ENCODE results near the gene SLC35D3. TPM values are rescaled to one million over a fixed set of nuclear protein-coding genes. Genes with fewer than 3 reads are reported as not detected.

SLC35D3 gene
- total and polyA plus RNA-seq, 10 of the 15 experiments (the other 5 are each of a cell fraction or from before 2014, with no cell fraction given) = not detected

DNA sequence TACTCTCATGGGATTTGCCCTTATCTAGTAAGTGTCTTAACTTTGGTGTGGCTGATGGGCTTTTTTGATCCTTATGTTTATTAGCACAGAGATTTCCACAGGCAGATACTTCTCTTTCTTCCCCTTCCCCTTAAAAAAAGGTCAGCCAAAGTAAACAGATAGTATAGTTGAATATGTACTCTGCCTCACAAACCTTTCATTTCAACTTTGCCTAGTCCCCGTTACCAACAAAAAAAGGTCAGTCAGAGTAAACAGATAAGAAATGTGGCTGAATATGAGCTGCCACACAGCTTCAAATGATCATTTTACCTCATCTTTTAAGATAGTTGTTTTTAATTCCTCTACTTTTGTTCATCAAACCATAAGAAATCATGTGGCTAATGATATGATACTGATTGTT lies 34.1 kb upstream of the SLC35D3 start:
- SMC1A ChIA-PET (ENCODE audit: uncharacterized antibody, unreplicated experiment) = interaction anchor here (3.2 kb wide), 1 partner anchor 15 kb away, joined by 8 read pairs; no protein-coding TSS in a partner anchor
- CTCF ChIA-PET = interaction anchor here (0.9 to 1.6 kb wide), 4 partner anchors 8 to 244 kb away, joined by 3 to 4 read pairs (median 3); no protein-coding TSS in a partner anchor
- no peak for ATAC-seq

More for the DNA sequence above, 34.1 kb upstream of the SLC35D3 start:
- in situ Hi-C loops (cut with MboI) = no loop called here
- ChIA-PET RAD21 (ENCODE audit: unreplicated experiment) (no interaction called here), POLR2A (no interaction called here)
- Histone ChIP-seq H3K79me2 (ENCODE audit: control insufficient read depth, insufficient read depth, low read length) (no peaks in the 10 kb centered on the region), H2AFZ (ENCODE audit: control insufficient read depth, low read depth, low read length) (no peak overlapping the region), H4K20me1 (ENCODE audit: control insufficient read depth, insufficient read depth) (no peaks in the 10 kb centered on the region), H3K27me3 (replicated peaks in 1 of 2; ENCODE audit: control insufficient read depth in 2 of 2, insufficient read depth in 2 of 2, low read length in 1 of 2) (no peaks in the 10 kb centered on the region), H3K4me1 (ENCODE audit: control insufficient read depth, insufficient read depth, low read length) (peaks cover 3% of the 10 kb centered on the region; the same call in 1 of the 2 replicates), H3K9me3 (replicated peaks; ENCODE audit: control insufficient read depth, insufficient read depth, low read length) (no peaks in the 10 kb centered on the region), H3K4me2 (ENCODE audit: control insufficient read depth, insufficient read depth) (no peak overlapping the region), H3K36me3 (ENCODE audit: control insufficient read depth in 2 of 2, insufficient read depth in 2 of 2, low read length in 1 of 2) (no peaks in the 10 kb centered on the region), H3K27ac (ENCODE audit: control insufficient read depth, insufficient read depth) (no peak overlapping the region), H3K4me3 (no peak overlapping the region), H3K9ac (ENCODE audit: control insufficient read depth, insufficient read depth, low read length) (no peak overlapping the region)
- intact Hi-C loops (cut with micrococcal nuclease; ENCODE audit: unreplicated experiment) = no loop called here
- 0% methylated on average over 1 of the region's 1 CpG for WGBS (ENCODE audit: insufficient coverage, insufficient replicate concordance, low lambda C conversion rate, missing lambda C conversion rate)
- DNase-seq (ENCODE audit: low read depth, low spot score) = no peak
- no peak for FAIRE-seq
- no TSS peak for BruUV-seq (replicated peaks)
- no peak for TF ChIP-seq NRF1 (conservative IDR thresholded peaks at IDR 0.05; ENCODE audit: low read depth, low read length)
- TF ChIP-seq, protein P1, sequence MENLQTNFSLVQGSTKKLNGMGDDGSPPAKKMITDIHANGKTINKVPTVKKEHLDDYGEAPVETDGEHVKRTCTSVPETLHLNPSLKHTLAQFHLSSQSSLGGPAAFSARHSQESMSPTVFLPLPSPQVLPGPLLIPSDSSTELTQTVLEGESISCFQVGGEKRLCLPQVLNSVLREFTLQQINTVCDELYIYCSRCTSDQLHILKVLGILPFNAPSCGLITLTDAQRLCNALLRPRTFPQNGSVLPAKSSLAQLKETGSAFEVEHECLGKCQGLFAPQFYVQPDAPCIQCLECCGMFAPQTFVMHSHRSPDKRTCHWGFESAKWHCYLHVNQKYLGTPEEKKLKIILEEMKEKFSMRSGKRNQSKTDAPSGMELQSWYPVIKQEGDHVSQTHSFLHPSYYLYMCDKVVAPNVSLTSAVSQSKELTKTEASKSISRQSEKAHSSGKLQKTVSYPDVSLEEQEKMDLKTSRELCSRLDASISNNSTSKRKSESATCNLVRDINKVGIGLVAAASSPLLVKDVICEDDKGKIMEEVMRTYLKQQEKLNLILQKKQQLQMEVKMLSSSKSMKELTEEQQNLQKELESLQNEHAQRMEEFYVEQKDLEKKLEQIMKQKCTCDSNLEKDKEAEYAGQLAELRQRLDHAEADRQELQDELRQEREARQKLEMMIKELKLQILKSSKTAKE (IDR thresholded peaks at IDR 0.05; ENCODE audit: low read depth, poor library complexity, severe bottlenecking) = no peak
- TF ChIP-seq, protein P2, sequence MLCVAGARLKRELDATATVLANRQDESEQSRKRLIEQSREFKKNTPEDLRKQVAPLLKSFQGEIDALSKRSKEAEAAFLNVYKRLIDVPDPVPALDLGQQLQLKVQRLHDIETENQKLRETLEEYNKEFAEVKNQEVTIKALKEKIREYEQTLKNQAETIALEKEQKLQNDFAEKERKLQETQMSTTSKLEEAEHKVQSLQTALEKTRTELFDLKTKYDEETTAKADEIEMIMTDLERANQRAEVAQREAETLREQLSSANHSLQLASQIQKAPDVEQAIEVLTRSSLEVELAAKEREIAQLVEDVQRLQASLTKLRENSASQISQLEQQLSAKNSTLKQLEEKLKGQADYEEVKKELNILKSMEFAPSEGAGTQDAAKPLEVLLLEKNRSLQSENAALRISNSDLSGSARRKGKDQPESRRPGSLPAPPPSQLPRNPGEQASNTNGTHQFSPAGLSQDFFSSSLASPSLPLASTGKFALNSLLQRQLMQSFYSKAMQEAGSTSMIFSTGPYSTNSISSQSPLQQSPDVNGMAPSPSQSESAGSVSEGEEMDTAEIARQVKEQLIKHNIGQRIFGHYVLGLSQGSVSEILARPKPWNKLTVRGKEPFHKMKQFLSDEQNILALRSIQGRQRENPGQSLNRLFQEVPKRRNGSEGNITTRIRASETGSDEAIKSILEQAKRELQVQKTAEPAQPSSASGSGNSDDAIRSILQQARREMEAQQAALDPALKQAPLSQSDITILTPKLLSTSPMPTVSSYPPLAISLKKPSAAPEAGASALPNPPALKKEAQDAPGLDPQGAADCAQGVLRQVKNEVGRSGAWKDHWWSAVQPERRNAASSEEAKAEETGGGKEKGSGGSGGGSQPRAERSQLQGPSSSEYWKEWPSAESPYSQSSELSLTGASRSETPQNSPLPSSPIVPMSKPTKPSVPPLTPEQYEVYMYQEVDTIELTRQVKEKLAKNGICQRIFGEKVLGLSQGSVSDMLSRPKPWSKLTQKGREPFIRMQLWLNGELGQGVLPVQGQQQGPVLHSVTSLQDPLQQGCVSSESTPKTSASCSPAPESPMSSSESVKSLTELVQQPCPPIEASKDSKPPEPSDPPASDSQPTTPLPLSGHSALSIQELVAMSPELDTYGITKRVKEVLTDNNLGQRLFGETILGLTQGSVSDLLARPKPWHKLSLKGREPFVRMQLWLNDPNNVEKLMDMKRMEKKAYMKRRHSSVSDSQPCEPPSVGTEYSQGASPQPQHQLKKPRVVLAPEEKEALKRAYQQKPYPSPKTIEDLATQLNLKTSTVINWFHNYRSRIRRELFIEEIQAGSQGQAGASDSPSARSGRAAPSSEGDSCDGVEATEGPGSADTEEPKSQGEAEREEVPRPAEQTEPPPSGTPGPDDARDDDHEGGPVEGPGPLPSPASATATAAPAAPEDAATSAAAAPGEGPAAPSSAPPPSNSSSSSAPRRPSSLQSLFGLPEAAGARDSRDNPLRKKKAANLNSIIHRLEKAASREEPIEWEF (IDR thresholded peaks at IDR 0.05; ENCODE audit: insufficient replicate concordance, low read depth, low read length) = no peak
- no peak for TF ChIP-seq TCF12 (IDR thresholded peaks at IDR 0.05; ENCODE audit: low read depth, low read length)

All from GM12878 (cell line).